ENCODE data around the gene NAALADL2. TPM values are rescaled to one million over a fixed set of nuclear protein-coding genes. Genes with fewer than 3 reads are reported as not detected.

Gene NAALADL2
- total RNA-seq, 1 donor from 2014 or later = not detected

- H3K9me3 Mint-ChIP-seq = no peaks in the 10 kb centered on the region
- no peak overlapping the region for H3K27ac Mint-ChIP-seq
- no peaks in the 10 kb centered on the region for H3K4me1 Mint-ChIP-seq (ENCODE audit: low read depth)
- DNase-seq (ENCODE audit: low spot score) = no peak
- no peaks in the 10 kb centered on the region for H3K27me3 Mint-ChIP-seq (ENCODE audit: insufficient read depth)
- no peak overlapping the region for H3K4me3 Mint-ChIP-seq
- no peaks in the 10 kb centered on the region for H3K36me3 Mint-ChIP-seq (ENCODE audit: low read depth)
- intact Hi-C loops (cut with micrococcal nuclease) = no loop called here
These were observed 687.0 kb downstream of the NAALADL2 start for GRCh38 chr3:175546115-175546514.

GRCh38 chr3:175552929-175553328 is 693.8 kb downstream of the NAALADL2 start:
- Mint-ChIP-seq H3K9me3 (no peaks in the 10 kb centered on the region), H3K27ac (no peak overlapping the region), H3K27me3 (ENCODE audit: insufficient read depth) (no peaks in the 10 kb centered on the region), H3K4me1 (ENCODE audit: low read depth) (no peaks in the 10 kb centered on the region), H3K36me3 (ENCODE audit: low read depth) (no peaks in the 10 kb centered on the region), H3K4me3 (no peak overlapping the region)
- intact Hi-C loops (cut with micrococcal nuclease) = no loop called here
- DNase-seq (ENCODE audit: low spot score) = no peak

GRCh38 chr3:175554801-175555200 is 695.7 kb downstream of the NAALADL2 start:
- H3K4me3 Mint-ChIP-seq = no peak overlapping the region
- no peaks in the 10 kb centered on the region for H3K27me3 Mint-ChIP-seq (ENCODE audit: insufficient read depth)
- H3K27ac Mint-ChIP-seq = no peak overlapping the region
- intact Hi-C loops (cut with micrococcal nuclease) = no loop called here
- H3K9me3 Mint-ChIP-seq = no peaks in the 10 kb centered on the region
- DNase-seq (ENCODE audit: low spot score) = no peak
- no peaks in the 10 kb centered on the region for H3K36me3 Mint-ChIP-seq (ENCODE audit: low read depth)
- no peaks in the 10 kb centered on the region for H3K4me1 Mint-ChIP-seq (ENCODE audit: low read depth)

GRCh38 chr3:175558261-175558660 is 699.1 kb downstream of the NAALADL2 start:
- Mint-ChIP-seq H3K9me3 (no peaks in the 10 kb centered on the region), H3K4me1 (ENCODE audit: low read depth) (no peaks in the 10 kb centered on the region), H3K27me3 (ENCODE audit: insufficient read depth) (no peaks in the 10 kb centered on the region), H3K4me3 (no peak overlapping the region), H3K27ac (no peak overlapping the region), H3K36me3 (ENCODE audit: low read depth) (no peaks in the 10 kb centered on the region)
- no peak for DNase-seq (ENCODE audit: low spot score)
- intact Hi-C loops (cut with micrococcal nuclease) = no loop called here

- Mint-ChIP-seq H3K27me3 (ENCODE audit: insufficient read depth) (no peaks in the 10 kb centered on the region), H3K36me3 (ENCODE audit: low read depth) (no peaks in the 10 kb centered on the region), H3K27ac (no peak overlapping the region), H3K4me1 (ENCODE audit: low read depth) (no peaks in the 10 kb centered on the region), H3K9me3 (no peaks in the 10 kb centered on the region), H3K4me3 (no peak overlapping the region)
- no peak for DNase-seq (ENCODE audit: low spot score)
- intact Hi-C loops (cut with micrococcal nuclease) = no loop called here
These were observed 705.2 kb downstream of the NAALADL2 start for GRCh38 chr3:175564363-175564762.

DNA sequence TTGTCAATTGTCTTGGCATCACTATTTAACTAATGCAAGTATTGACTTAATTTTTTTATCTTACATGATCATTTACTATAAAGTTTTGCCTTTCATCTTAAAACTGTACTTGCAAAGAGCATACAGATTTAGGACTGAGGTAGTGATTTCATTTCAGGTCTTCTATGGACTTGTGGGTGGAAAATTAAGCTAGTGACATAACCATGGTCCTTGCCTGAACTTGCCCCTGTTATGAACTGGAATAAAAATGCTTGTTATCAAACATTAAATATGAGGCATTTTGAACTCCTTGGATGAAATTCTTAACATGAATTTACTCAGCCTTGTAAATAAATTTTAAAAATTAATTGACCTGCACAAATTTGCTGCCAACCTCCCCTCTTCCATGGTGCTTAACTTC is 712.0 kb downstream of the NAALADL2 start:
- no peaks in the 10 kb centered on the region for H3K36me3 Mint-ChIP-seq (ENCODE audit: low read depth)
- intact Hi-C loops (cut with micrococcal nuclease) = no loop called here
- no peaks in the 10 kb centered on the region for H3K9me3 Mint-ChIP-seq
- H3K27me3 Mint-ChIP-seq (ENCODE audit: insufficient read depth) = no peaks in the 10 kb centered on the region
- no peak overlapping the region for H3K4me3 Mint-ChIP-seq
- H3K27ac Mint-ChIP-seq = no peak overlapping the region
- no peaks in the 10 kb centered on the region for H3K4me1 Mint-ChIP-seq (ENCODE audit: low read depth)
- DNase-seq (ENCODE audit: low spot score) = no peak

- H3K27me3 Mint-ChIP-seq (ENCODE audit: insufficient read depth) = no peaks in the 10 kb centered on the region
- no peaks in the 10 kb centered on the region for H3K9me3 Mint-ChIP-seq
- H3K4me3 Mint-ChIP-seq = no peak overlapping the region
- H3K4me1 Mint-ChIP-seq (ENCODE audit: low read depth) = no peaks in the 10 kb centered on the region
- intact Hi-C loops (cut with micrococcal nuclease) = no loop called here
- no peaks in the 10 kb centered on the region for H3K36me3 Mint-ChIP-seq (ENCODE audit: low read depth)
- no peak for DNase-seq (ENCODE audit: low spot score)
- H3K27ac Mint-ChIP-seq = no peak overlapping the region
These were observed 714.1 kb downstream of the NAALADL2 start for GRCh38 chr3:175573226-175573625.

DNA sequence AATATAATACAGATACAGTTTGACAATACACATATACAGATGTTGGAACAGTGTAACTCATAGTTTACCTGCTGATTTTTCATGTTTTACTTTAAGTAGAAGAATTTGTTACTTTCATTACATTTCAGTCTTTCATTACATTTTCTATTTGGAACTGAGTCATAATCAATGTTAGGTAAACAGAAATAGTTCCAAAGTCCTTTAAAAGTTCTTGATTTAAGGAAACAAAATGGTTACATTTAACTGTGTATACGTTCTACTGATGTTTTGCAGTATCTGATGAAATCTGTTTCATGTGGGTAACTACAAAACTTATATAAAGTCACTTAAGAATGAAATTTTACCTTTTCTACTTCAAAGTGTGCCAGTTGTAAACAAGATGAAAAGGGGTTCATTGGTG is 721.2 kb downstream of the NAALADL2 start:
- Mint-ChIP-seq H3K27ac (no peak overlapping the region), H3K4me1 (ENCODE audit: low read depth) (no peaks in the 10 kb centered on the region), H3K27me3 (ENCODE audit: insufficient read depth) (no peaks in the 10 kb centered on the region), H3K4me3 (no peak overlapping the region), H3K9me3 (no peaks in the 10 kb centered on the region), H3K36me3 (ENCODE audit: low read depth) (no peaks in the 10 kb centered on the region)
- intact Hi-C loops (cut with micrococcal nuclease) = no loop called here
- no peak for DNase-seq (ENCODE audit: low spot score)

DNA sequence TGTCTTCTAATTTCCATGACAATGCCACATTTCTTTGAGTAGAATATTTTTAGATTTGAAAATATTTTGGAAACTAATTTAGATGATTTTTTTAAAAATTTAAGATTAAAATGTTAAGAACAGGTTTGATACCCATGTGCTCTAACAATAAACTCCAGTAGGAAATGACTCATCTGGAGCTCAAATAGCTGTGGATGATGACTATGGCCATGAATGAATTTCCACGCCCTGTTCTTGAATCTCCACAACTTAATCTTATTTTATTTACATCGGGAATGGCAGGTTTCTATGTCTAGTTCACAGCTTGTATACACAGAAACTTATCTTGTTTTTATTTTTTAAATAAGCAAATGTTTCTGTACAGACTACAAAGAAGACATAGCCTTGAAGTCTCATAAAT is 726.8 kb downstream of the NAALADL2 start:
- intact Hi-C loops (cut with micrococcal nuclease) = no loop called here
- Mint-ChIP-seq H3K4me3 (no peak overlapping the region), H3K27ac (no peak overlapping the region), H3K9me3 (no peaks in the 10 kb centered on the region), H3K4me1 (ENCODE audit: low read depth) (no peaks in the 10 kb centered on the region), H3K36me3 (ENCODE audit: low read depth) (no peaks in the 10 kb centered on the region), H3K27me3 (ENCODE audit: insufficient read depth) (no peaks in the 10 kb centered on the region)
- no peak for DNase-seq (ENCODE audit: low spot score)

GRCh38 chr3:175590745-175591144 is 731.6 kb downstream of the NAALADL2 start:
- H3K27me3 Mint-ChIP-seq (ENCODE audit: insufficient read depth) = no peaks in the 10 kb centered on the region
- DNase-seq (ENCODE audit: low spot score) = no peak
- no peak overlapping the region for H3K4me3 Mint-ChIP-seq
- H3K9me3 Mint-ChIP-seq = peaks cover 10% of the 10 kb centered on the region
- intact Hi-C loops (cut with micrococcal nuclease) = no loop called here
- no peak overlapping the region for H3K27ac Mint-ChIP-seq
- no peaks in the 10 kb centered on the region for H3K4me1 Mint-ChIP-seq (ENCODE audit: low read depth)
- H3K36me3 Mint-ChIP-seq (ENCODE audit: low read depth) = no peaks in the 10 kb centered on the region

- no peaks in the 10 kb centered on the region for H3K4me1 Mint-ChIP-seq (ENCODE audit: low read depth)
- no peak overlapping the region for H3K4me3 Mint-ChIP-seq
- peaks cover 10% of the 10 kb centered on the region for H3K9me3 Mint-ChIP-seq
- intact Hi-C loops (cut with micrococcal nuclease) = no loop called here
- H3K27ac Mint-ChIP-seq = no peak overlapping the region
- H3K36me3 Mint-ChIP-seq (ENCODE audit: low read depth) = no peaks in the 10 kb centered on the region
- H3K27me3 Mint-ChIP-seq (ENCODE audit: insufficient read depth) = no peaks in the 10 kb centered on the region
- no peak for DNase-seq (ENCODE audit: low spot score)
These were observed 732.2 kb downstream of the NAALADL2 start for GRCh38 chr3:175591375-175591774.

- no peak overlapping the region for H3K4me3 Mint-ChIP-seq
- H3K27me3 Mint-ChIP-seq (ENCODE audit: insufficient read depth) = no peaks in the 10 kb centered on the region
- intact Hi-C loops (cut with micrococcal nuclease) = no loop called here
- H3K4me1 Mint-ChIP-seq (ENCODE audit: low read depth) = no peaks in the 10 kb centered on the region
- H3K36me3 Mint-ChIP-seq (ENCODE audit: low read depth) = no peaks in the 10 kb centered on the region
- DNase-seq (ENCODE audit: low spot score) = no peak
- H3K27ac Mint-ChIP-seq = no peak overlapping the region
- H3K9me3 Mint-ChIP-seq = peaks cover 10% of the 10 kb centered on the region
These were observed 734.2 kb downstream of the NAALADL2 start for GRCh38 chr3:175593331-175593730.

DNA sequence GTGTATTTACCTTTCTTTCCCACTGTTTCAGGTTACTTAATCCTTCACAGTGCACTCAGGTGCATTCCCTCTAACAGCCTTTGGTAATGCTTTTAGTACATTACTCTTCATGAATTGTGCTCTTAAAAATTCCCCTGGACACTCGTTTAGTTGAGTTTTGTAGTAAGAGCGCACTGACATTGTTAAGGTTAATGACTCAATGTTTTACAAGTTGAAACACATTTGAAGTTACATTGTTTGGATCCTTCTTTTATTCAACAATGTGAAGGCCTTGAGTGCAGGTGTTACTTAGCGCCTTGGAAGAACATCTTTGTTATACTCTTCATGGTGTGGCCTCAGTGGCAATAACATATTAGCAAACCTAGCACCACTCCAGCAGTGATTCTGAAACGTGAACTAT is 739.6 kb downstream of the NAALADL2 start:
- H3K27me3 Mint-ChIP-seq (ENCODE audit: insufficient read depth) = no peaks in the 10 kb centered on the region
- no peak for DNase-seq (ENCODE audit: low spot score)
- H3K4me1 Mint-ChIP-seq (ENCODE audit: low read depth) = no peaks in the 10 kb centered on the region
- H3K9me3 Mint-ChIP-seq = peaks cover 9% of the 10 kb centered on the region
- H3K27ac Mint-ChIP-seq = no peak overlapping the region
- H3K4me3 Mint-ChIP-seq = no peak overlapping the region
- no peaks in the 10 kb centered on the region for H3K36me3 Mint-ChIP-seq (ENCODE audit: low read depth)
- intact Hi-C loops (cut with micrococcal nuclease) = no loop called here

DNA sequence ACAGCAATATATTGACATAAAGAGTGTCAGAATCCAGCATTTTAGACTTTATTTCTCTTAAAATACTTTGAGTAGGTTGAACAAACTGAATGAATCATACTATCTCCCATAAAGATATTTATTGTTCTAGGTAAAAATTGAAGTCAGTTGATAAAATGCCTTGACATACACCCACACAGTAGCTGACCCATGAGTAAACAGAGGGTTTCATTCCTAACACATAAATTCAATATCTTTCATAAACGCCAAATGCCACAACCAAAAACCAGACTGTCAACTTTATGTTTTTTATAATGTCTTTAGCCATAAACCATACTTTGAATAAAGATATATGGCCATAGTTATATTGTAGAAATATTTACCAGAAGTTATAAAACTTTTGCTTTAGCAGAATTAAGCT is 742.4 kb downstream of the NAALADL2 start:
- no peaks in the 10 kb centered on the region for H3K4me1 Mint-ChIP-seq (ENCODE audit: low read depth)

More for the DNA sequence above, 742.4 kb downstream of the NAALADL2 start:
- no peaks in the 10 kb centered on the region for H3K36me3 Mint-ChIP-seq (ENCODE audit: low read depth)
- no peaks in the 10 kb centered on the region for H3K9me3 Mint-ChIP-seq
- intact Hi-C loops (cut with micrococcal nuclease) = no loop called here
- no peak overlapping the region for H3K27ac Mint-ChIP-seq
- no peaks in the 10 kb centered on the region for H3K27me3 Mint-ChIP-seq (ENCODE audit: insufficient read depth)
- no peak overlapping the region for H3K4me3 Mint-ChIP-seq
- no peak for DNase-seq (ENCODE audit: low spot score)
